GM12872 (cell line): ENCODE data around the gene DNAJC30.

ENCODE experiments used
- TF ChIP-seq, protein P1 (sequence below): IDR thresholded peaks from 3 replicates; pipeline ENCODE4 v1.5.1; 2011; ENCODE audit warnings: low read depth, mild to moderate bottlenecking, low read length, moderate library complexity; ENCODE audit not compliant: insufficient read depth

DNAJC30 gene

DNA sequence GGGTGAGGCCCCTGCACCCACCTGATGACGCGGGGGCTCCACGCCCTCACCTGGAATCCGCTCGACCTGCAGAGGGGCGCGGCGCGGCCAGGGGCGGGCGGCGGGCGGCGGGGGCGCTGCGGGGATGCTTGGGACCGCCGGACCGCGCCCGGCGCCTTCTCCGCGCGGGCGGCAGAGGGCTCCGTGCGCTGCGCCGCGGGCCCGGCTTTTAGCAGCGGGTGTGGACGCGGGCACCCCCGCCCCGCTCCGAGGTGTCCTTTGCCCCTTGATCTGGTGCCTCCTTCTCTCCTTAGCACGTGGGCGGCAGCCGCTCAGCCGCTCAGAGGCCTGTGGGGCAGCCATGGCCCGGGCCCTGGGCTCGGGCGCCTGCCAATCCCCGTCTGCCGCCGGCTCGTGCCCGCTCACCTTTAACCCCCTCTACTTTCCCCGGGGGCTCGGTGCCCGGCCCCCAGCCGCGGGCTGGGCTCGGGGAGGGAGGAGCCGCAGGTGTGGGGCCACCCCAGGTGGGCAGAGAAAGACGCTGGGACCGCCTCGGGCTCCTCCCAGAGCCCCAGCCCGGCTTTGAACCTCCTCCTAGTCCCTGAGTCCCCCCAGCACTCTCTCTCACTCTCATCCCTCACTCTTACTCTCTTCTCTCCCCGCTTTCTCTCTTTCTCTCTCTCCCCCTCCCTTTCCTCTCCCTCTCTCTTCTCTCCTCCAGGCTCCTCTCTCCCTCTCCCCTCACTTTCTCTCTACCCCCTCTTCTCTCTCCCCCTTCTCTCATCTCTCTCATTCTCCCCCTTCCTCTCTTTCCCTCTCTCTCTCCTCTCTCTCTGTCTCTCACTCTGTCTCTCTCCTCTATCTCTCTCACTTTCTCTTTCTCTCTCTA is 35.3 kb downstream of the DNAJC30 start:
- TF ChIP-seq, protein P1, sequence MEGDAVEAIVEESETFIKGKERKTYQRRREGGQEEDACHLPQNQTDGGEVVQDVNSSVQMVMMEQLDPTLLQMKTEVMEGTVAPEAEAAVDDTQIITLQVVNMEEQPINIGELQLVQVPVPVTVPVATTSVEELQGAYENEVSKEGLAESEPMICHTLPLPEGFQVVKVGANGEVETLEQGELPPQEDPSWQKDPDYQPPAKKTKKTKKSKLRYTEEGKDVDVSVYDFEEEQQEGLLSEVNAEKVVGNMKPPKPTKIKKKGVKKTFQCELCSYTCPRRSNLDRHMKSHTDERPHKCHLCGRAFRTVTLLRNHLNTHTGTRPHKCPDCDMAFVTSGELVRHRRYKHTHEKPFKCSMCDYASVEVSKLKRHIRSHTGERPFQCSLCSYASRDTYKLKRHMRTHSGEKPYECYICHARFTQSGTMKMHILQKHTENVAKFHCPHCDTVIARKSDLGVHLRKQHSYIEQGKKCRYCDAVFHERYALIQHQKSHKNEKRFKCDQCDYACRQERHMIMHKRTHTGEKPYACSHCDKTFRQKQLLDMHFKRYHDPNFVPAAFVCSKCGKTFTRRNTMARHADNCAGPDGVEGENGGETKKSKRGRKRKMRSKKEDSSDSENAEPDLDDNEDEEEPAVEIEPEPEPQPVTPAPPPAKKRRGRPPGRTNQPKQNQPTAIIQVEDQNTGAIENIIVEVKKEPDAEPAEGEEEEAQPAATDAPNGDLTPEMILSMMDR: 0 out of 3 replicates have a peak, but pooled peaks have one; percentile 1

DNA sequence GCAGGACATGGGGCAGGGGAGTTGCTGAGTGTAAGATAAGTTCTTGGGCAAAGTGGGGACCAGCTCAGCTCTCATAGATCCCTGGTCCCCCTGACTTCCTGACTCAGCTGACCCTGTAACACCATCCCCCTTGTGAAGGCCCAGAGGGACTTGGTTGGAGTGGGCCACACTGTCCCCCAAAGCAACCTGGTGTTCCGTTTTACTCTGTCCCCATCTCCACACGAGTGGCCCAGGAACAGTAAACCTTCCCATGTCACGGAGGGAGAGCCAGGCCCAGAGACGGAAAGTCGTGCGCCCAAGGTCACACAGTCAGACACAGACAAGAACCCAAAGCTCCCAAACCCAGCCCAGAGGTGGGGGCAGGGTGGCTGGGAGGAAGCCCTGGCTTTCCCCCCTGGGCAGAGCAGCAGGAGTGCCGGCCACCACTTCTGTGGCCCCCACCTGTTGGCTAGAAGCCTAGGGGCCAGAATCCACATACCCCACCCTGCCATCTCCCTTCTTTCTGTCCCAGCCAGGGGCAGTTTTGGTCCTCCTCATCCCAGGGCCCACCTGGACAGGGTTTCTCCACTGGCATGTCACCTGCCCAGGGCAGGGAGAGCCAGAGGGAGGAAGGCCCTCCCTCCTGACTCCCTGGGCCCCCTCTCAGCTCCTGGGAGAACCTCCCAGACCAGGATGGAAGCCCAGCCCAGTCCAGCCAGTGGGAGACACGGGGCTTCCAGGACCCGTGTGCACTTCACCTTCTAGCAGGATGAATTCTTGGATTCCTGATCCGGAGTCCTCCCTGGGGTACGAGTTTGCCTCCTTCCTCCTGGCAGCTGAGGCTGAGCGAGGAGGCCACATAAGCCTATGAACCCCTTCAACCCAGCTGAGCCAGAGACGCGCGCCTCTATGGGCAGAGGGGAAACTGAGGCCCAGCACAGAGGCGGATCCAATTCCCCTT is 36.2 kb downstream of the DNAJC30 start:
- TF ChIP-seq, protein P1: 0 out of 3 replicates have a peak, but pooled peaks have one; percentile 6

DNA sequence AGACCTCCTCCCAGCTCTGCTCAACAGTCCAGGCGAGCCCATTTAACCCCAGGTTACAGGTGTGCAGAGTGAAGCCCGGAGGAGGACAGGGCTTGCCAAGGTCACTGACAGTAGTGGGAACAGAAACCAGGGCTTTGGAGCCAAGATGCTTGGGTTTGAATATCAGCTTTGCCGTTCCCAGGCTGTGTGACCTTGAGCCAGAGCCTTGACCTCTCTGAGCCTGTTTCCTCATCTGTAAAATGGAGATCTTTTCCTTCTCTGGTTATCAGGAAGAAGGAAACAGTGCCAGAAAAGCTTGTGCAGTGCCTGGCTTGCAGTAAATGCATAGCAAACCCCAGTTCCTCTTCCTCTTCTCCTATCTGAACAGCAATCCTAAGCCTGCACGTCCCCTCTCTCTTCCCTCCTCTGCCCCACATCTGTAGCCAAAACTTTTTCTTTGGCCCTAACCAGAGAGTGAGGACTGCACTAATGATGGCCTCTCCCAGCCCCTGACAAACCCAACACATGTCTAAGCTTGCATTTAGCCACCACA is 37.5 kb downstream of the DNAJC30 start:
- TF ChIP-seq, protein P1: no peak

DNA sequence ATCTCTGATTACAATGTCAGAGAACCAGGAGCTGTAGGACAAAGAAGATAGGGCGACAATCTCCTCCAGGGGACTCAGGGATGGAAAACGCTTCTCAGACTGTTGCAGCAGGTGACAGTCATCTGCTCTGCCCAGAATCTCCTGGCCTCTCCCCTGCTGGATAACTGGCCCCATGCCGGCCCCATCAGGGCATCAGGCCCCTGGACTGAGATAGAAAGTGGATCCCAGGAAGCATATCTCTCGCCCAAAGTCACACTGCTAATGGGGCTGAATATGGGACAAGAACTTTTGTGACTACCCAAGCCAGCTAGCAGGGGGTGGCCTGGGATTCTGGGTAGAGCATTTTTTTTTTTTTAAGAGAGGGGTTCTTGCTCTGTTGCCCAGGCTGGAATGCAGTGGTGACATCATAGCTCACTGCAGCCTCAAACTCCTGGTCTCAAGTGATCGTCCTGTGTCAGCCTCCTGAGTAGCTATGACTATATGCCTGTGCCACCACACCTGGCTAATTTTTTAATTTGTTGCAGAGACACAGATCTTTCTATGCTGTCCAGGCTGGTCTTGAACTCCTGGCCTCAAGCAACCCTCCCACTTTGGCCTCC is 38.5 kb downstream of the DNAJC30 start:
- TF ChIP-seq, protein P1: no peak

DNA sequence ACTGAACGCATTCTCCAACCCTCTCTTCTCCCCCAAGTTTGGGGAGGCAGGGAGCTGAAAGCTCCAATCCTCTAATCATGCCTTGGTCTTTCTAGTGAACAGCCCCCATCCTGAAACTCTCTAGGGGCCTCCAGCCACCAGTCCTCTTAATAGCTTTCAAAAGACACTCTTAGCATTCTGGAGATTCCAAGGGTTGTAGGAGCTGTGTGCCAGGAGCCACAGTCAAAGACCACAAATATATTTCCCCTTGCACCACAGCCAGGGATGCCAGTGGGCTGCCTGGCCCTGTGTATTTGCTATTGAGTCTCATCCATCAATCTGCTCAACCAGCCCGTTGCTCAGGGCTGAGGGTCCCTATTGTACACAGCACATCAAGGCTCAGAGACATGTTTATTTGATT is 40.4 kb downstream of the DNAJC30 start:
- TF ChIP-seq, protein P1: no peak

DNA sequence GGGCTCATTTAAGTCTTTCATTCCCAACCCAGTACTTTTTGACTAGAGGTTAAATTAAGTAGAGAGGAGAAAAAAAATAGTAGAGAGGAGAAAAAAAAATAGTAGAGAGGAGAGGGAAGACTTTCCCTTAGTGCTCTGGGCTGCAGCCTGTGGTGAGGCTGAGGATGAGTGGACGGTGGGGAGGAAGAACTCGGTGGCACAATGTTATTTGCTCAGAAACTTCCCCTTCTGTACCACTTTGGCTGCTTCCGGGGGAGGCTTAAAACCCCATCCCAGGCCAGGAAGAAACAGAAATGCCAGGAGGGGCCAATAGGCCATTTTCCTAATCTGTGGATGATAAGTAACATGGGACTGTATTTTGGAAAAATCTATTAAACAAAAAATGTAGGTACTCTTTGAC is 44.3 kb downstream of the DNAJC30 start:
- TF ChIP-seq, protein P1: no peak
